ENCODE measurements around the gene LYRM4. TPM values are rescaled to one million over a fixed set of nuclear protein-coding genes. Genes with fewer than 3 reads are reported as not detected.
A peak's percentile ranks its signal among the peaks of the same experiment; 100 is the strongest.

LYRM4 gene
- total and polyA plus RNA-seq, 2 experiments from 2014 or later: 51.0 to 62.0 TPM

DNA sequence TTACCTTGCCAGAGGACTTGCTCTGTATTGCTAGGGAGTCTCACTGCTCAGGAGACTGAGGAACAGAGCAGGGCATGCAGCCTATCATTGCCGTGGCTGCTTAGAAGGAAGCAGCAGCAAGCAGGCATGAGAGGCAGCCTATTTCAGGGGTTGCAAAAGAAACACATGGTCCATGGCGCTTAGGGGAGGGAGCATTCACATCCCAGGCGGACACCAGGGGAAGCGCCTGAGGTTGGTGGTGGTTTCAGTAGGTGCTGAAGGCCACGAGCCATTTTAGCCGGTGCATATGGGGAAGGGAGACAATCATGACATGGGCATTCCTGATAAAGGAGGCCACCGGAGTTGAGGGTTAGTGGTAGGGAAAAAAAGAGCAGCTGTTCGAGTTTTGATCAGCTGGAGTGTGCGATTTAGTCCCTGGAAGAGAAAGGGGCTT, 21.5 kb upstream of the LYRM4 start:
- Histone ChIP-seq H3K27ac (ENCODE audit: low read depth) (peak overlapping the region; percentile 1; the same call in 1 of the 2 replicates), H3F3A (replicated peaks; ENCODE audit: low read depth) (no peaks in the 10 kb centered on the region), H3K9me2 (ENCODE audit: insufficient read depth) (no peaks in the 10 kb centered on the region), H3K4me2 (peak overlapping the region; percentile 33), H3K79me2 (replicated peaks; ENCODE audit: insufficient read depth) (peaks cover 17% of the 10 kb centered on the region), H2AFZ (no peak overlapping the region), H3K27me3 (ENCODE audit: insufficient read depth) (no peaks in the 10 kb centered on the region), H3K4me3 (no peak overlapping the region), H3K4me1 (ENCODE audit: insufficient read depth) (peaks cover 15% of the 10 kb centered on the region), H4K20me1 (replicated peaks; ENCODE audit: insufficient read depth) (no peaks in the 10 kb centered on the region; the same call in 1 of the 2 replicates), H3K36me3 (ENCODE audit: insufficient read depth) (no peaks in the 10 kb centered on the region)
- peak overlapping the region; percentile 88 for H3K27ac Mint-ChIP-seq
- no peaks in the 10 kb centered on the region for H3K36me3 Mint-ChIP-seq (ENCODE audit: low read depth)
- ATAC-seq: peak; percentile 66
- DNase-seq (ENCODE audit: low spot score): peak; percentile 41
- H3K4me3 Mint-ChIP-seq: peak overlapping the region; percentile 9; the same call in 2 of the 3 replicates
- peaks cover 35% of the 10 kb centered on the region for H3K4me1 Mint-ChIP-seq
- TF ChIP-seq ZNF114 (CRISPR knock-in tag; IDR thresholded peaks at IDR 0.05) (no peak), EZH2phosphoT487 (IDR thresholded peaks at IDR 0.05; ENCODE audit: unreplicated experiment) (no peak), CREB1 (CRISPR knock-in tag; IDR thresholded peaks at IDR 0.05; ENCODE audit: low read depth) (no peak), NANOG (IDR thresholded peaks at IDR 0.05; ENCODE audit: borderline replicate concordance) (no peak), POLR2AphosphoS5 (IDR thresholded peaks at IDR 0.05; ENCODE audit: low read depth) (no peak), JUNB (IDR thresholded peaks at IDR 0.05; ENCODE audit: unreplicated experiment) (no peak), EZH2 (IDR thresholded peaks at IDR 0.05; ENCODE audit: low read depth, unreplicated experiment) (no peak), ZNF331 (CRISPR knock-in tag; IDR thresholded peaks at IDR 0.05; ENCODE audit: low read depth) (no peak)
- TF ChIP-seq, protein P1, sequence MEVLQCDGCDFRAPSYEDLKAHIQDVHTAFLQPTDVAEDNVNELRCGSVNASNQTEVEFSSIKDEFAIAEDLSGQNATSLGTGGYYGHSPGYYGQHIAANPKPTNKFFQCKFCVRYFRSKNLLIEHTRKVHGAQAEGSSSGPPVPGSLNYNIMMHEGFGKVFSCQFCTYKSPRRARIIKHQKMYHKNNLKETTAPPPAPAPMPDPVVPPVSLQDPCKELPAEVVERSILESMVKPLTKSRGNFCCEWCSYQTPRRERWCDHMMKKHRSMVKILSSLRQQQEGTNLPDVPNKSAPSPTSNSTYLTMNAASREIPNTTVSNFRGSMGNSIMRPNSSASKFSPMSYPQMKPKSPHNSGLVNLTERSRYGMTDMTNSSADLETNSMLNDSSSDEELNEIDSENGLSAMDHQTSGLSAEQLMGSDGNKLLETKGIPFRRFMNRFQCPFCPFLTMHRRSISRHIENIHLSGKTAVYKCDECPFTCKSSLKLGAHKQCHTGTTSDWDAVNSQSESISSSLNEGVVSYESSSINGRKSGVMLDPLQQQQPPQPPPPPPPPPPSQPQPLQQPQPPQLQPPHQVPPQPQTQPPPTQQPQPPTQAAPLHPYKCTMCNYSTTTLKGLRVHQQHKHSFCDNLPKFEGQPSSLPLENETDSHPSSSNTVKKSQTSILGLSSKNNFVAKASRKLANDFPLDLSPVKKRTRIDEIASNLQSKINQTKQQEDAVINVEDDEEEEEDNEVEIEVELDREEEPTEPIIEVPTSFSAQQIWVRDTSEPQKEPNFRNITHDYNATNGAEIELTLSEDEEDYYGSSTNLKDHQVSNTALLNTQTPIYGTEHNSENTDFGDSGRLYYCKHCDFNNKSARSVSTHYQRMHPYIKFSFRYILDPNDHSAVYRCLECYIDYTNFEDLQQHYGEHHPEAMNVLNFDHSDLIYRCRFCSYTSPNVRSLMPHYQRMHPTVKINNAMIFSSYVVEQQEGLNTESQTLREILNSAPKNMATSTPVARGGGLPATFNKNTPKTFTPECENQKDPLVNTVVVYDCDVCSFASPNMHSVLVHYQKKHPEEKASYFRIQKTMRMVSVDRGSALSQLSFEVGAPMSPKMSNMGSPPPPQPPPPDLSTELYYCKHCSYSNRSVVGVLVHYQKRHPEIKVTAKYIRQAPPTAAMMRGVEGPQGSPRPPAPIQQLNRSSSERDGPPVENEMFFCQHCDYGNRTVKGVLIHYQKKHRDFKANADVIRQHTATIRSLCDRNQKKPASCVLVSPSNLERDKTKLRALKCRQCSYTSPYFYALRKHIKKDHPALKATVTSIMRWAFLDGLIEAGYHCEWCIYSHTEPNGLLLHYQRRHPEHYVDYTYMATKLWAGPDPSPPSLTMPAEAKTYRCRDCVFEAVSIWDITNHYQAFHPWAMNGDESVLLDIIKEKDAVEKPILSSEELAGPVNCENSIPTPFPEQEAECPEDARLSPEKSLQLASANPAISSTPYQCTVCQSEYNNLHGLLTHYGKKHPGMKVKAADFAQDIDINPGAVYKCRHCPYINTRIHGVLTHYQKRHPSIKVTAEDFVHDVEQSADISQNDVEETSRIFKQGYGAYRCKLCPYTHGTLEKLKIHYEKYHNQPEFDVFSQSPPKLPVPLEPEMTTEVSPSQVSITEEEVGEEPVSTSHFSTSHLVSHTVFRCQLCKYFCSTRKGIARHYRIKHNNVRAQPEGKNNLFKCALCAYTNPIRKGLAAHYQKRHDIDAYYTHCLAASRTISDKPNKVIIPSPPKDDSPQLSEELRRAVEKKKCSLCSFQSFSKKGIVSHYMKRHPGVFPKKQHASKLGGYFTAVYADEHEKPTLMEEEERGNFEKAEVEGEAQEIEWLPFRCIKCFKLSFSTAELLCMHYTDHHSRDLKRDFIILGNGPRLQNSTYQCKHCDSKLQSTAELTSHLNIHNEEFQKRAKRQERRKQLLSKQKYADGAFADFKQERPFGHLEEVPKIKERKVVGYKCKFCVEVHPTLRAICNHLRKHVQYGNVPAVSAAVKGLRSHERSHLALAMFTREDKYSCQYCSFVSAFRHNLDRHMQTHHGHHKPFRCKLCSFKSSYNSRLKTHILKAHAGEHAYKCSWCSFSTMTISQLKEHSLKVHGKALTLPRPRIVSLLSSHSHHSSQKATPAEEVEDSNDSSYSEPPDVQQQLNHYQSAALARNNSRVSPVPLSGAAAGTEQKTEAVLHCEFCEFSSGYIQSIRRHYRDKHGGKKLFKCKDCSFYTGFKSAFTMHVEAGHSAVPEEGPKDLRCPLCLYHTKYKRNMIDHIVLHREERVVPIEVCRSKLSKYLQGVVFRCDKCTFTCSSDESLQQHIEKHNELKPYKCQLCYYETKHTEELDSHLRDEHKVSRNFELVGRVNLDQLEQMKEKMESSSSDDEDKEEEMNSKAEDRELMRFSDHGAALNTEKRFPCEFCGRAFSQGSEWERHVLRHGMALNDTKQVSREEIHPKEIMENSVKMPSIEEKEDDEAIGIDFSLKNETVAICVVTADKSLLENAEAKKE (CRISPR knock-in tag; IDR thresholded peaks at IDR 0.05): no peak
- TF ChIP-seq, protein P2, sequence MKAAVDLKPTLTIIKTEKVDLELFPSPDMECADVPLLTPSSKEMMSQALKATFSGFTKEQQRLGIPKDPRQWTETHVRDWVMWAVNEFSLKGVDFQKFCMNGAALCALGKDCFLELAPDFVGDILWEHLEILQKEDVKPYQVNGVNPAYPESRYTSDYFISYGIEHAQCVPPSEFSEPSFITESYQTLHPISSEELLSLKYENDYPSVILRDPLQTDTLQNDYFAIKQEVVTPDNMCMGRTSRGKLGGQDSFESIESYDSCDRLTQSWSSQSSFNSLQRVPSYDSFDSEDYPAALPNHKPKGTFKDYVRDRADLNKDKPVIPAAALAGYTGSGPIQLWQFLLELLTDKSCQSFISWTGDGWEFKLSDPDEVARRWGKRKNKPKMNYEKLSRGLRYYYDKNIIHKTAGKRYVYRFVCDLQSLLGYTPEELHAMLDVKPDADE (IDR thresholded peaks at IDR 0.05): no peak
- H3K9me3 Mint-ChIP-seq: no peaks in the 10 kb centered on the region; the same call in 2 of the 3 replicates
- peaks cover 11% of the 10 kb centered on the region for H3K27me3 Mint-ChIP-seq (ENCODE audit: insufficient read depth, low read depth, poor library complexity)
